Psoas muscle (tissue), 8 donors: ENCODE measurements around the gene NFASC. TPM values are rescaled to one million over a fixed set of nuclear protein-coding genes. Genes with fewer than 3 reads are reported as not detected.

Source experiments
- ATAC-seq, 4 donors: fragments of 200-7000 bp; cut with Tn5 transposase; one replicate each; pipeline ENCODE4 v1.9.1; 2020; ENCODE audit warnings: moderate library complexity in 3 of 4, mild to moderate bottlenecking in 2 of 4
- DNase-seq, 2 donors: peaks; one replicate each; pipeline ENCODE4 v3.0.0-alpha.2; 2020
- H3K27ac ChIP-seq: fragments of 200-600 bp; one replicate; pipeline ENCODE4 v1.8.0; 2022
- H3K27me3 ChIP-seq, 3 donors: fragments of 200-600 bp in 1 of 3; one replicate each; pipeline versions ENCODE4 v1.6.1 to v1.8.0; 2013 to 2022; ENCODE audit warnings: low read length in 2 of 3, mild to moderate bottlenecking in 2 of 3, moderate library complexity in 1 of 3; ENCODE audit not compliant: insufficient read depth in 3 of 3
- H3K36me3 ChIP-seq, 2 donors: fragments of 200-600 bp in 1 of 2; one replicate each; pipeline versions ENCODE4 v1.6.1 to v1.8.0; 2013 to 2022; ENCODE audit warnings: low read depth in 1 of 2, mild to moderate bottlenecking in 1 of 2, moderate library complexity in 1 of 2; ENCODE audit not compliant: insufficient read depth in 1 of 2
- H3K4me1 ChIP-seq: fragments of 200-600 bp; one replicate; pipeline ENCODE4 v1.8.0; 2022
- H3K4me3 ChIP-seq: fragments of 200-600 bp; one replicate; pipeline ENCODE4 v1.8.0; 2022; ENCODE audit warnings: mild to moderate bottlenecking
- H3K9me3 ChIP-seq: fragments of 200-600 bp; one replicate; pipeline ENCODE4 v1.8.0; 2022
- WGBS, 3 donors: extraction: QIAGEN DNeasy Blood & Tissue Kit; methylation state at CpG; one replicate each; pipeline versions ENCODE4 v1.1.6 to v1.1.7; 2013; 5-methylcytosine and 5-hydroxymethylcytosine counted together
- intact Hi-C, 2 donors: fragments of 100-400 bp; cut with DNase I; formaldehyde crosslinking; loops; one replicate each; pipeline versions ENCODE4 v1.11.0 to v1.14.2; 2022
- polyA plus RNA-seq, 3 donors: library from polyadenylated mRNA; stranded (reverse); fragments of 200-250 nt; gene quantifications; one replicate each; pipeline ENCODE4 v1.2.3, GENCODE V29; 2013
- total RNA-seq, 4 donors: library from RNA; stranded (reverse); fragmentation: NEBNext Ultra II Directional in 2 of 4; extraction: Animal tissue kit (Norgen Biotek cat#: 25700) in 2 of 4; gene quantifications; one replicate each; pipeline versions ENCODE4 v1.2.1 to v1.2.4, GENCODE V29; 2021 to 2023
- TF ChIP-seq, protein P1 (sequence below): fragments of 200-600 bp; IDR thresholded peaks from one replicate; pipeline ENCODE4 v1.8.0; 2022; ENCODE audit warnings: antibody characterized with exemption
- donor health status: healthy with polysubstance abuse.
- donor health status: DM: no; HTN: no; CAD: no; lungs with moderate emphysema.
- donor health status: Bipolar disorder and iron deficiency.
- donor health status: healthy.
- donor health status: DM: yes; HTN: yes; CAD: no.
- donor health status: DM: no; HTN: no; CAD: no.
- donor health status: DM: no; HTN: no; CAD: no.
- donor health status: DM: yes; HTN: yes; CAD: no.

NFASC gene
- total and polyA plus RNA-seq, 7 donors = 0.46 to 7.5 (median 0.90) TPM

GRCh38 chr1:204983136-204983535, 112.5 kb downstream of the NFASC start:
- TF ChIP-seq, protein P1, sequence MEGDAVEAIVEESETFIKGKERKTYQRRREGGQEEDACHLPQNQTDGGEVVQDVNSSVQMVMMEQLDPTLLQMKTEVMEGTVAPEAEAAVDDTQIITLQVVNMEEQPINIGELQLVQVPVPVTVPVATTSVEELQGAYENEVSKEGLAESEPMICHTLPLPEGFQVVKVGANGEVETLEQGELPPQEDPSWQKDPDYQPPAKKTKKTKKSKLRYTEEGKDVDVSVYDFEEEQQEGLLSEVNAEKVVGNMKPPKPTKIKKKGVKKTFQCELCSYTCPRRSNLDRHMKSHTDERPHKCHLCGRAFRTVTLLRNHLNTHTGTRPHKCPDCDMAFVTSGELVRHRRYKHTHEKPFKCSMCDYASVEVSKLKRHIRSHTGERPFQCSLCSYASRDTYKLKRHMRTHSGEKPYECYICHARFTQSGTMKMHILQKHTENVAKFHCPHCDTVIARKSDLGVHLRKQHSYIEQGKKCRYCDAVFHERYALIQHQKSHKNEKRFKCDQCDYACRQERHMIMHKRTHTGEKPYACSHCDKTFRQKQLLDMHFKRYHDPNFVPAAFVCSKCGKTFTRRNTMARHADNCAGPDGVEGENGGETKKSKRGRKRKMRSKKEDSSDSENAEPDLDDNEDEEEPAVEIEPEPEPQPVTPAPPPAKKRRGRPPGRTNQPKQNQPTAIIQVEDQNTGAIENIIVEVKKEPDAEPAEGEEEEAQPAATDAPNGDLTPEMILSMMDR = no peak
- ATAC-seq = no peak
- no peak overlapping the region for H3K4me3 ChIP-seq
- intact Hi-C loops = no loop called here
- no peaks in the 10 kb centered on the region for H3K4me1 ChIP-seq
- 59 to 69% (median 62%) methylated on average over 11 of the region's 11 CpGs for WGBS, 3 donors
- no peaks in the 10 kb centered on the region for H3K9me3 ChIP-seq
- H3K36me3 ChIP-seq = no peaks in the 10 kb centered on the region
- peaks cover 0 to 4% (median 0%) of the 10 kb centered on the region in 3 donors for H3K27me3 ChIP-seq
- DNase-seq = no peak
- no peak overlapping the region for H3K27ac ChIP-seq

- H3K27me3 ChIP-seq = peaks cover 0 to 4% (median 0%) of the 10 kb centered on the region in 3 donors
- intact Hi-C loops = no loop called here
- H3K27ac ChIP-seq = no peak overlapping the region
- H3K9me3 ChIP-seq = no peaks in the 10 kb centered on the region
- 91 to 96% (median 91%) methylated on average over 10 of the region's 10 CpGs for WGBS, 3 donors
- no peak overlapping the region for H3K4me3 ChIP-seq
- TF ChIP-seq, protein P1 = no peak
- ATAC-seq (no peak), DNase-seq (no peak)
- no peaks in the 10 kb centered on the region for H3K36me3 ChIP-seq
- no peaks in the 10 kb centered on the region for H3K4me1 ChIP-seq
Measured at GRCh38 chr1:204983881-204984280, 113.2 kb downstream of the NFASC start.

GRCh38 chr1:204984499-204984898, 113.8 kb downstream of the NFASC start:
- no peak for ATAC-seq
- Histone ChIP-seq H3K9me3 (no peaks in the 10 kb centered on the region), H3K27ac (no peak overlapping the region), H3K27me3 (peaks cover 0 to 4% (median 0%) of the 10 kb centered on the region in 3 donors), H3K36me3 (no peaks in the 10 kb centered on the region), H3K4me1 (no peaks in the 10 kb centered on the region), H3K4me3 (no peak overlapping the region)
- intact Hi-C loops = no loop called here
- WGBS, 3 donors = 79 to 84% (median 81%) methylated on average over 8 of the region's 8 CpGs
- TF ChIP-seq, protein P1 = no peak
- no peak for DNase-seq

GRCh38 chr1:204986181-204986580, 115.5 kb downstream of the NFASC start:
- no peak for ATAC-seq

More at GRCh38 chr1:204986181-204986580, 115.5 kb downstream of the NFASC start:
- Histone ChIP-seq H3K36me3 (no peaks in the 10 kb centered on the region), H3K27ac (no peak overlapping the region), H3K4me1 (no peaks in the 10 kb centered on the region), H3K9me3 (no peaks in the 10 kb centered on the region), H3K27me3 (peaks cover 0 to 18% (median 0%) of the 10 kb centered on the region in 3 donors), H3K4me3 (no peak overlapping the region)
- intact Hi-C loops = loop anchor here in 1 of 2 donors (5.0 kb wide), 2 partner anchors 156 to 271 kb away; no protein-coding TSS in a partner anchor
- no peak for DNase-seq
- TF ChIP-seq, protein P1 = no peak
- WGBS, 3 donors = 79 to 88% (median 86%) methylated on average over 17 of the region's 17 CpGs
